Measurements from ENCODE around the gene RNF19B.

DNA sequence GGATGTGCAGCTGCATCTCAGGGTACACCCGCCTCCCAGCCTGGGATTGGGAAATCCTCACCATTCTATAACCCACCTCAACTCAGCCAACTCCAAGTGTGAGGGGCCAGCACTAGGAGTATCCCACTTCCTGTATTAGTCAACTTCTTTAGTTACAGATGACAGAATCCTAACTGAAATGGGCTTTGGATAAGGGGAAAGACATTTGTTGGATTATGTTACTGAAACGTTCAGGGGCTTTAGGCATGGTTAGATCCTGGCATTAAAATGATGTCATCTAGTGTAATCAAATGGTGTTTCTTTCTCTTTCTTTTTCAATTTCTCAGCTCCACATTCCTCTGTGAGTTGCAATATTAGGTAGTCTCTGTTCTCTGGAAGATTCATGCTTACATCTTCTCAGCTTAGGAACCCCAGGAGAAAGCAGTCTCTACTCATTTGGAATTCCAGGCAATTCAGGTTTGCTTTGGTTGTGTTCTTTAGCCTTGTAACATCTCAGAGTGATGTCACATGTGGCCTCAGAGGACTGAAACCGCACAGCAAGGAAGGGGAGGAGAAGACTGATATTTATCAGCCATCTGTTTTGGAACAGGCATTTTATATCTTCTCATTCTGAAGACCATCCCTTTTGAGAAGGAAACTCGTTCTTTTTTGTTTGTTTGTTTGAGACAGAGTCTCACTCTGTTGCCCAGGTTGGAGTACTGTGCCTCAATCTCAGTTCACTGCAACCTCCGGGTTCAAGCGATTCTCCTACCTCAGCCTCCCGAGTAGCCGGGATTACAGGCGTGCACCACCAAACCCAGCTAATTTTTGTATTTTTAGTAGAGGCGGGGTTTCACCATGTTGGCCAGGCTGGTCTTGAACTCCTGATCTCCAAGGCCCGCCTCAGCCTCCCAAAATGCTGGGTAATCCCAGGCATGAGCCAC, 44.5 kb downstream of the RNF19B start:
- TF ChIP-seq, protein P1, sequence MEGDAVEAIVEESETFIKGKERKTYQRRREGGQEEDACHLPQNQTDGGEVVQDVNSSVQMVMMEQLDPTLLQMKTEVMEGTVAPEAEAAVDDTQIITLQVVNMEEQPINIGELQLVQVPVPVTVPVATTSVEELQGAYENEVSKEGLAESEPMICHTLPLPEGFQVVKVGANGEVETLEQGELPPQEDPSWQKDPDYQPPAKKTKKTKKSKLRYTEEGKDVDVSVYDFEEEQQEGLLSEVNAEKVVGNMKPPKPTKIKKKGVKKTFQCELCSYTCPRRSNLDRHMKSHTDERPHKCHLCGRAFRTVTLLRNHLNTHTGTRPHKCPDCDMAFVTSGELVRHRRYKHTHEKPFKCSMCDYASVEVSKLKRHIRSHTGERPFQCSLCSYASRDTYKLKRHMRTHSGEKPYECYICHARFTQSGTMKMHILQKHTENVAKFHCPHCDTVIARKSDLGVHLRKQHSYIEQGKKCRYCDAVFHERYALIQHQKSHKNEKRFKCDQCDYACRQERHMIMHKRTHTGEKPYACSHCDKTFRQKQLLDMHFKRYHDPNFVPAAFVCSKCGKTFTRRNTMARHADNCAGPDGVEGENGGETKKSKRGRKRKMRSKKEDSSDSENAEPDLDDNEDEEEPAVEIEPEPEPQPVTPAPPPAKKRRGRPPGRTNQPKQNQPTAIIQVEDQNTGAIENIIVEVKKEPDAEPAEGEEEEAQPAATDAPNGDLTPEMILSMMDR (IDR thresholded peaks at IDR 0.05; ENCODE audit: borderline replicate concordance, extremely low read depth, low read length, poor library complexity, severe bottlenecking), result no peak
- no peak for TF ChIP-seq EZH2 (IDR thresholded peaks at IDR 0.05; ENCODE audit: borderline replicate concordance, low read depth, low read length, severe bottlenecking)
